SH-SY5Y (cell line): ENCODE data around the gene CLCN5.

Source experiments
- GATA2 ChIP-seq: IDR thresholded peaks from 2 replicates; pipeline ENCODE4 v1.6.1; 2011; ENCODE audit warnings: mild to moderate bottlenecking, low read depth, low read length
- GATA3 ChIP-seq: IDR thresholded peaks from 2 replicates; pipeline ENCODE4 v1.6.1; 2011; ENCODE audit warnings: low read depth, mild to moderate bottlenecking, low read length, moderate library complexity

- no peak for TF ChIP-seq GATA2
- TF ChIP-seq GATA3: no peak
These were observed 10.4 kb downstream of the CLCN5 start for GRCh38 chrX:49932791-49933190.
